K562 (cell line): ENCODE data around the gene SLC7A4. TPM values are rescaled to one million over a fixed set of nuclear protein-coding genes. Genes with fewer than 3 reads are reported as not detected.

Experiments
- BMI1 ChIP-seq: fragments of 150-350 bp; IDR thresholded peaks from 2 replicates; pipeline ENCODE4 v1.6.1; 2014; ENCODE audit warnings: low read length
- COPS2 ChIP-seq: fragments of 450-650 bp; conservative IDR thresholded peaks from 2 replicates; pipeline ENCODE4 v1.6.1; 2016; ENCODE audit warnings: mild to moderate bottlenecking, moderate library complexity
- DPF2 ChIP-seq: fragments of 450-650 bp; IDR thresholded peaks from 2 replicates; pipeline ENCODE4 v1.6.1; 2016
- NR2C2 ChIP-seq, 2 experiments: fragments of 200-800 bp in 1 of 2; sonication (Bioruptor generic) in 1 of 2; sonication (generic) in 1 of 2; formaldehyde crosslinking in 1 of 2; IDR thresholded peaks; 2 replicates each; pipeline versions ENCODE4 v1.6.1 to v1.8.0; 2016 to 2022; ENCODE audit warnings: mild to moderate bottlenecking in 1 of 2, missing compliant biosample characterization in 1 of 2, missing genetic modification characterization in 1 of 2, missing genetic modification reagents in 1 of 2
- RBM25 ChIP-seq: fragments of 200-400 bp; formaldehyde crosslinking; IDR thresholded peaks from 2 replicates; pipeline ENCODE4 v1.6.1; 2018; ENCODE audit warnings: low read length, low read depth, moderate library complexity; ENCODE audit not compliant: severe bottlenecking
- TCF7L2 ChIP-seq: fragments of 150-350 bp; IDR thresholded peaks from 2 replicates; pipeline ENCODE4 v1.6.1; 2016; ENCODE audit warnings: low read depth, mild to moderate bottlenecking, low read length, moderate library complexity
- TEAD2 ChIP-seq: fragments of 450-650 bp; IDR thresholded peaks from 2 replicates; pipeline ENCODE4 v1.6.1; 2016; ENCODE audit warnings: missing genetic modification characterization, control low read depth, missing compliant biosample characterization
- ZC3H4 ChIP-seq: sonication (generic); formaldehyde crosslinking; IDR thresholded peaks from 2 replicates; pipeline ENCODE4 v1.9.0; 2021; ENCODE audit warnings: missing genetic modification reagents, borderline replicate concordance
- ZNF12 ChIP-seq: sonication (generic); formaldehyde crosslinking; IDR thresholded peaks from 2 replicates; pipeline ENCODE4 v1.4.0; 2020; ENCODE audit warnings: mild to moderate bottlenecking, missing genetic modification reagents
- ZNF124 ChIP-seq: sonication (generic); formaldehyde crosslinking; IDR thresholded peaks from 2 replicates; pipeline ENCODE4 v1.8.1; 2022; ENCODE audit warnings: missing genetic modification reagents
- polyA plus RNA-seq, 8 experiments: library from polyadenylated mRNA; depleted of rRNA in 4 of 8; stranded (reverse) in 5 of 8; unstranded in 3 of 8; fragments of >200 nt; fragmentation: Nextera tagmentation in 2 of 8; fragmentation: Illumina TruSeq in 1 of 8; extraction: Ambion mirVana in 2 of 8; extraction: Trizol in 1 of 8; gene quantifications; 2 replicates each; pipeline versions ENCODE4 v1.2.1 to v1.2.3, GENCODE V29; 2011 to 2014; ENCODE audit warnings: inconsistent platforms in 1 of 8, missing spikeins in 1 of 8
- total RNA-seq, 7 experiments: library from RNA; depleted of rRNA in 6 of 7; stranded (reverse); fragments of >200 nt in 6 of 7; fragmentation: Illumina TruSeq in 2 of 7; extraction: Trizol in 2 of 7; gene quantifications; 2 replicates each; pipeline versions ENCODE4 v1.2.1 to v1.2.3, GENCODE V29; 2011 to 2021; ENCODE audit warnings: low replicate concordance in 1 of 7
- TF ChIP-seq, protein P1 (sequence below): fragments of 250-450 bp; sonication (Bioruptor Pico); IDR thresholded peaks from 2 replicates; pipeline ENCODE4 v1.4.0; 2020; ENCODE audit warnings: borderline replicate concordance
- TF ChIP-seq, protein P2 (sequence below), 2 experiments: fragments of 250-450 bp in 1 of 2; fragments of 450-650 bp in 1 of 2; sonication (Bioruptor Pico) in 1 of 2; IDR thresholded peaks; 2 replicates each; pipeline versions ENCODE4 v1.6.1 to v1.8.0; 2016 to 2021; ENCODE audit warnings: mild to moderate bottlenecking in 2 of 2, moderate library complexity in 2 of 2, missing compliant biosample characterization in 1 of 2, missing genetic modification characterization in 1 of 2
- TF ChIP-seq, protein P3 (sequence below): fragments of 200-800 bp; sonication (Bioruptor generic); IDR thresholded peaks from 2 replicates; pipeline ENCODE4 v1.6.1; 2017; ENCODE audit warnings: missing genetic modification characterization, missing compliant biosample characterization
- TF ChIP-seq, protein P4 (sequence below): fragments of 250-450 bp; sonication (Bioruptor Pico); IDR thresholded peaks from 2 replicates; pipeline ENCODE4 v1.4.0; 2020

Gene SLC7A4
- total and polyA plus RNA-seq, 9 of the 15 experiments (the other 6 are each of a cell fraction or from before 2014, with no cell fraction given) = not detected

DNA sequence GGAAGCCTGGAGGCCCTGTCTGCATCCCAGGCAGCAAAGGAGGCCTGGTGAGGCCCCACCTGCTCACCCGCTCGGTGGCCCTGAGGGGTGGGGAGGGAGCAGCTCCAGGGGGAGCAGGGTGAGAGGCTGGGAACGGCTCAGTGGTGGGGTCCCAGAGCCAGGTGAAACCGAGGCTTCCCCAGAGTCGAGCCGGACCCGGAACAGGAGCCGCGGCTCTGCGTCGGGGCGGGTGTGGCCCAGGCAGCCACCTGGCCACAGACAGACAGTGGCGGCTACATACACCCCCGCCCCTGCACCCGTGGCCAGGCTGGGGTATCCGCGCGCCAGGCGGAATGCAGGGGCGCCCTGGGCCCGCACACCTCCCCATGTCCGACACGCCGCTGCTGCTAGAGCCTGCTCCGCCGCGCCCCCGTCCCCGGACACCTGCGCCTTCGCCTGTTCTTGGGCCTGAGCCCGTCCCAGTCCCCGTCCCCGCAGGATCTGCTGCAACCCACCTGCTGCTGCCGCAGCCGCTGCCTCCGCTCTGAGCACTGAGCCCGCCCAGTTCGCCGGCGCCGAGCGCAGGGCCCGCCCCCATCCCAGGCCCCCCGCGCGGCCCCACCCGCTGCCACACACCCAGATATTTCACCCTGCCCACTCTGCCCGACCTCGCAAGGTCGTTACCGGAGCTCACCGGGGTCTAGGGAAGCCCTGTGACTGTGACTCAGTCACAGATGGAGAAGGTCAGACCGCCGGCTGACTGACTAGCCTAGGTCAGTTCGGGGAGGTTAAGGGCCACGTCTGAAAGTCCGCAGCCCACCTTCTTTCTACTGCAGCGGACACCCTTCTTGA, at the start of gene SLC7A4 (continued):
- TF ChIP-seq RBM25 (no peak), ZNF124 (CRISPR knock-in tag) (no peak), TCF7L2 (peak; percentile 10; the same call in 1 of the 2 replicates), BMI1 (no peak), COPS2 (no peak), ZC3H4 (no peak), NR2C2 (CRISPR knock-in tag; IDR thresholded peaks at IDR 0.05) (0 out of 2 replicates have a peak, but pooled peaks have one; percentile 27), NR2C2 (tag; IDR thresholded peaks at IDR 0.05) (no peak), TEAD2 (no peak), ZNF12 (0 out of 2 replicates have a peak, but pooled peaks have one; percentile 18), DPF2 (no peak)
- TF ChIP-seq, protein P1, sequence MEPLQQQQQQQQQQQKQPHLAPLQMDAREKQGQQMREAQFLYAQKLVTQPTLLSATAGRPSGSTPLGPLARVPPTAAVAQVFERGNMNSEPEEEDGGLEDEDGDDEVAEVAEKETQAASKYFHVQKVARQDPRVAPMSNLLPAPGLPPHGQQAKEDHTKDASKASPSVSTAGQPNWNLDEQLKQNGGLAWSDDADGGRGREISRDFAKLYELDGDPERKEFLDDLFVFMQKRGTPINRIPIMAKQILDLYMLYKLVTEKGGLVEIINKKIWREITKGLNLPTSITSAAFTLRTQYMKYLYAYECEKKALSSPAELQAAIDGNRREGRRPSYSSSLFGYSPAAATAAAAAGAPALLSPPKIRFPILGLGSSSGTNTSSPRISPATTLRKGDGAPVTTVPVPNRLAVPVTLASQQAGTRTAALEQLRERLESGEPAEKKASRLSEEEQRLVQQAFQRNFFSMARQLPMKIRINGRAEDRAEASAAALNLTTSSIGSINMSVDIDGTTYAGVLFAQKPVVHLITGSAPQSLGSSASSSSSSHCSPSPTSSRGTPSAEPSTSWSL (CRISPR knock-in tag) = 0 out of 2 replicates have a peak, but pooled peaks have one; percentile 8
- TF ChIP-seq, protein P2, sequence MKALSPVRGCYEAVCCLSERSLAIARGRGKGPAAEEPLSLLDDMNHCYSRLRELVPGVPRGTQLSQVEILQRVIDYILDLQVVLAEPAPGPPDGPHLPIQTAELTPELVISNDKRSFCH (CRISPR knock-in tag; IDR thresholded peaks at IDR 0.05) = no peak
- TF ChIP-seq, protein P2 (tag; IDR thresholded peaks at IDR 0.05) = 0 out of 2 replicates have a peak, but pooled peaks have one; percentile 19
- TF ChIP-seq, protein P3, sequence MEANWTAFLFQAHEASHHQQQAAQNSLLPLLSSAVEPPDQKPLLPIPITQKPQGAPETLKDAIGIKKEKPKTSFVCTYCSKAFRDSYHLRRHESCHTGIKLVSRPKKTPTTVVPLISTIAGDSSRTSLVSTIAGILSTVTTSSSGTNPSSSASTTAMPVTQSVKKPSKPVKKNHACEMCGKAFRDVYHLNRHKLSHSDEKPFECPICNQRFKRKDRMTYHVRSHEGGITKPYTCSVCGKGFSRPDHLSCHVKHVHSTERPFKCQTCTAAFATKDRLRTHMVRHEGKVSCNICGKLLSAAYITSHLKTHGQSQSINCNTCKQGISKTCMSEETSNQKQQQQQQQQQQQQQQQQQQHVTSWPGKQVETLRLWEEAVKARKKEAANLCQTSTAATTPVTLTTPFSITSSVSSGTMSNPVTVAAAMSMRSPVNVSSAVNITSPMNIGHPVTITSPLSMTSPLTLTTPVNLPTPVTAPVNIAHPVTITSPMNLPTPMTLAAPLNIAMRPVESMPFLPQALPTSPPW (CRISPR knock-in tag) = peak; percentile 73
- TF ChIP-seq, protein P4, sequence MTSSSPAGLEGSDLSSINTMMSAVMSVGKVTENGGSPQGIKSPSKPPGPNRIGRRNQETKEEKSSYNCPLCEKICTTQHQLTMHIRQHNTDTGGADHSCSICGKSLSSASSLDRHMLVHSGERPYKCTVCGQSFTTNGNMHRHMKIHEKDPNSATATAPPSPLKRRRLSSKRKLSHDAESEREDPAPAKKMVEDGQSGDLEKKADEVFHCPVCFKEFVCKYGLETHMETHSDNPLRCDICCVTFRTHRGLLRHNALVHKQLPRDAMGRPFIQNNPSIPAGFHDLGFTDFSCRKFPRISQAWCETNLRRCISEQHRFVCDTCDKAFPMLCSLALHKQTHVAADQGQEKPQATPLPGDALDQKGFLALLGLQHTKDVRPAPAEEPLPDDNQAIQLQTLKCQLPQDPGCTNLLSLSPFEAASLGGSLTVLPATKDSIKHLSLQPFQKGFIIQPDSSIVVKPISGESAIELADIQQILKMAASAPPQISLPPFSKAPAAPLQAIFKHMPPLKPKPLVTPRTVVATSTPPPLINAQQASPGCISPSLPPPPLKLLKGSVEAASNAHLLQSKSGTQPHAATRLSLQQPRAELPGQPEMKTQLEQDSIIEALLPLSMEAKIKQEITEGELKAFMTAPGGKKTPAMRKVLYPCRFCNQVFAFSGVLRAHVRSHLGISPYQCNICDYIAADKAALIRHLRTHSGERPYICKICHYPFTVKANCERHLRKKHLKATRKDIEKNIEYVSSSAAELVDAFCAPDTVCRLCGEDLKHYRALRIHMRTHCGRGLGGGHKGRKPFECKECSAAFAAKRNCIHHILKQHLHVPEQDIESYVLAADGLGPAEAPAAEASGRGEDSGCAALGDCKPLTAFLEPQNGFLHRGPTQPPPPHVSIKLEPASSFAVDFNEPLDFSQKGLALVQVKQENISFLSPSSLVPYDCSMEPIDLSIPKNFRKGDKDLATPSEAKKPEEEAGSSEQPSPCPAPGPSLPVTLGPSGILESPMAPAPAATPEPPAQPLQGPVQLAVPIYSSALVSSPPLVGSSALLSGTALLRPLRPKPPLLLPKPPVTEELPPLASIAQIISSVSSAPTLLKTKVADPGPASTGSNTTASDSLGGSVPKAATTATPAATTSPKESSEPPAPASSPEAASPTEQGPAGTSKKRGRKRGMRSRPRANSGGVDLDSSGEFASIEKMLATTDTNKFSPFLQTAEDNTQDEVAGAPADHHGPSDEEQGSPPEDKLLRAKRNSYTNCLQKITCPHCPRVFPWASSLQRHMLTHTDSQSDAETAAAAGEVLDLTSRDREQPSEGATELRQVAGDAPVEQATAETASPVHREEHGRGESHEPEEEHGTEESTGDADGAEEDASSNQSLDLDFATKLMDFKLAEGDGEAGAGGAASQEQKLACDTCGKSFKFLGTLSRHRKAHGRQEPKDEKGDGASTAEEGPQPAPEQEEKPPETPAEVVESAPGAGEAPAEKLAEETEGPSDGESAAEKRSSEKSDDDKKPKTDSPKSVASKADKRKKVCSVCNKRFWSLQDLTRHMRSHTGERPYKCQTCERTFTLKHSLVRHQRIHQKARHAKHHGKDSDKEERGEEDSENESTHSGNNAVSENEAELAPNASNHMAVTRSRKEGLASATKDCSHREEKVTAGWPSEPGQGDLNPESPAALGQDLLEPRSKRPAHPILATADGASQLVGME (CRISPR knock-in tag) = peak; percentile 12; the same call in 1 of the 2 replicates
